Limb (tissue), 2 donors: ENCODE results near the gene PCDHB10.

ENCODE experiments used
- DNase-seq, 2 donors: peaks; one replicate each; pipeline ENCODE4 v3.0.0-alpha.2; 2016; ENCODE audit errors: extremely low spot score in 2 of 2

The PCDHB10 gene

GRCh38 chr5:141236516-141237313 is 44.6 kb downstream of the PCDHB10 start:
- DNase-seq: no peak

- DNase-seq: no peak
Observed at GRCh38 chr5:141241496-141241895, 49.3 kb downstream of the PCDHB10 start.
